K562 (cell line): ENCODE results near the gene ALDH16A1. TPM values are rescaled to one million over a fixed set of nuclear protein-coding genes. Genes with fewer than 3 reads are reported as not detected.

Source experiments
- BCL6 ChIP-seq: fragments of 250-450 bp; sonication (Bioruptor Pico); IDR thresholded peaks from 2 replicates; pipeline ENCODE4 v1.4.0; 2020
- CLOCK ChIP-seq: fragments of 250-450 bp; sonication (Bioruptor Pico); IDR thresholded peaks from 2 replicates; pipeline ENCODE4 v1.4.0; 2020; ENCODE audit warnings: mild to moderate bottlenecking, moderate library complexity, borderline replicate concordance
- EP300 ChIP-seq: IDR thresholded peaks from 2 replicates; pipeline ENCODE4 v1.6.1; 2012; ENCODE audit warnings: low read length, improper control_type of control experiment
- FOXA1 ChIP-seq: fragments of 450-650 bp; IDR thresholded peaks from 2 replicates; pipeline ENCODE4 v1.6.1; 2016; ENCODE audit warnings: mild to moderate bottlenecking, borderline replicate concordance
- FOXJ2 ChIP-seq: fragments of 200-800 bp; sonication (Bioruptor generic); IDR thresholded peaks from 2 replicates; pipeline ENCODE4 v1.6.1; 2016; ENCODE audit warnings: missing genetic modification characterization, missing compliant biosample characterization
- GTF2A2 ChIP-seq: IDR thresholded peaks from 2 replicates; pipeline ENCODE4 v1.6.1; 2016; ENCODE audit warnings: mild to moderate bottlenecking, missing genetic modification characterization, missing compliant biosample characterization
- IFI16 ChIP-seq: fragments of 250-450 bp; sonication (Bioruptor Pico); IDR thresholded peaks from 2 replicates; pipeline ENCODE4 v2.1.2; 2022; ENCODE audit warnings: mild to moderate bottlenecking, inconsistent platforms
- MEF2A ChIP-seq: IDR thresholded peaks from 2 replicates; pipeline ENCODE4 v1.6.1; 2011; ENCODE audit warnings: low read depth, mild to moderate bottlenecking, low read length, moderate library complexity; ENCODE audit not compliant: control insufficient read depth
- RBM22 ChIP-seq: fragments of 200-400 bp; formaldehyde crosslinking; IDR thresholded peaks from 2 replicates; pipeline ENCODE4 v1.6.1; 2018; ENCODE audit warnings: low read length, low read depth; ENCODE audit not compliant: poor library complexity, severe bottlenecking
- SMARCB1 ChIP-seq: IDR thresholded peaks from 2 replicates; pipeline ENCODE4 v1.6.1; 2011; ENCODE audit warnings: improper control_type of control experiment, low read depth; ENCODE audit not compliant: insufficient read length
- SREBF1 ChIP-seq: fragments of 150-350 bp; IDR thresholded peaks from 2 replicates; pipeline ENCODE4 v1.6.1; 2014; ENCODE audit warnings: antibody characterized with exemption, low read depth, low read length, borderline replicate concordance
- TRIM28 ChIP-seq: fragments of 450-650 bp; IDR thresholded peaks from 2 replicates; pipeline ENCODE4 v1.6.1; 2017
- ZEB2 ChIP-seq: fragments of 450-650 bp; IDR thresholded peaks from 2 replicates; pipeline ENCODE4 v1.6.1; 2016
- ZMIZ1 ChIP-seq, 2 experiments: fragments of 150-350 bp in 1 of 2; IDR thresholded peaks; 2 replicates each; pipeline ENCODE4 v1.6.1; 2012 to 2016; ENCODE audit warnings: low read depth in 2 of 2, low read length in 2 of 2, mild to moderate bottlenecking in 1 of 2, moderate library complexity in 1 of 2
- ZNF764 ChIP-seq: fragments of 250-450 bp; sonication (Bioruptor Pico); IDR thresholded peaks from 2 replicates; pipeline ENCODE4 v1.4.0; 2020; ENCODE audit warnings: low read depth, mild to moderate bottlenecking, moderate library complexity
- ZNF77 ChIP-seq: fragments of 250-450 bp; sonication (Bioruptor Pico); IDR thresholded peaks from 2 replicates; pipeline ENCODE4 v1.5.0; 2020
- polyA plus RNA-seq, 8 experiments: library from polyadenylated mRNA; depleted of rRNA in 4 of 8; stranded (reverse) in 5 of 8; unstranded in 3 of 8; fragments of >200 nt; fragmentation: Nextera tagmentation in 2 of 8; fragmentation: Illumina TruSeq in 1 of 8; extraction: Ambion mirVana in 2 of 8; extraction: Trizol in 1 of 8; gene quantifications; 2 replicates each; pipeline versions ENCODE4 v1.2.1 to v1.2.3, GENCODE V29; 2011 to 2014; ENCODE audit warnings: inconsistent platforms in 1 of 8, missing spikeins in 1 of 8
- total RNA-seq, 7 experiments: library from RNA; depleted of rRNA in 6 of 7; stranded (reverse); fragments of >200 nt in 6 of 7; fragmentation: Illumina TruSeq in 2 of 7; extraction: Trizol in 2 of 7; gene quantifications; 2 replicates each; pipeline versions ENCODE4 v1.2.1 to v1.2.3, GENCODE V29; 2011 to 2021; ENCODE audit warnings: low replicate concordance in 1 of 7
- TF ChIP-seq, protein P1 (sequence below): sonication (generic); formaldehyde crosslinking; IDR thresholded peaks from 2 replicates; pipeline ENCODE4 v1.8.1; 2023; ENCODE audit warnings: mild to moderate bottlenecking, missing genetic modification reagents, moderate library complexity
- TF ChIP-seq, protein P2 (sequence below): fragments of 250-450 bp; sonication (Bioruptor Pico); IDR thresholded peaks from 2 replicates; pipeline ENCODE4 v1.9.0; 2021; ENCODE audit warnings: mild to moderate bottlenecking

The ALDH16A1 gene
- total and polyA plus RNA-seq, 9 of the 15 experiments (the other 6 are each of a cell fraction or from before 2014, with no cell fraction given): 2.2 to 52.2 (median 7.6) TPM

DNA sequence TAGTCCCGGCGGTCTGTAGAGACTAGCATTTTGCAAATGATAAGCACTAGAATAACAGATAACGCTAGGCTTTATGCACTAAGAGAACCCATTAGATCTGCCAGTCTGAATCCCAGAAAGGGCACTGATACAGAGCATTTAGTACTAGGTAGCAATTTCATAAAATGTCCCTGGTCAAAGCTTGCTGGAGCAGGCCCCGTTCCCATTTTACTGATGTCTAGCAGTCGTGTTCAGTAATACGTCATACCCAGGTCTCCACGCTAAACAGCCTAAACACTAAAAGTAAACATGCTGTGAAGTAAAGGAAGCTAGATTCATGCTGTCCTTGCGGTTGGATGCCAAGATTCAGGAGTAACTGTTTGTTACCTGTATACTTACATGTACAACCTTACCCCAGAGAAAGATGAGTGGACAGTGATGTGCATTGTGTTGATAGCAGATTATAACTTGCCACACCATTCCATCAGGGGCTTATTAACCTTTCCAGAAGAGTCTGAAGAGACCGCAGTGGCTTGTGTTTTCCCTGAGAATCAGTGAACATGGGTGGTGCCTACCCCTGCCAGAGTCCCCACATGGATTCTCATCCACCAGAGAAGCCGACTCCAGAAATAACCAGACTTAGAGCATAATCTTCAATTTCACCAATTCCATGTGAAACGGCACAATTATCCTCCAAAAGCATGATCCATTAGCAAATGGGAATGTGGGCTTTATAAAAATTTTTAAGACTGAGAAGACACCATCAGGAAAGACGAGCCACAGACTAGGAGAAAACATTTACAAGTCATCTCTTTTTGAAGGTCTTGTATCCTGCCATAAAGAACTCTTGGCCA is 39.8 kb downstream of the ALDH16A1 start (continued):
- TF ChIP-seq GTF2A2 (tag): no peak
- no peak for TF ChIP-seq SMARCB1
- no peak for TF ChIP-seq BCL6
- no peak for TF ChIP-seq RBM22
- TF ChIP-seq ZEB2: no peak
- TF ChIP-seq MEF2A: no peak
- TF ChIP-seq IFI16: no peak
- TF ChIP-seq, protein P1, sequence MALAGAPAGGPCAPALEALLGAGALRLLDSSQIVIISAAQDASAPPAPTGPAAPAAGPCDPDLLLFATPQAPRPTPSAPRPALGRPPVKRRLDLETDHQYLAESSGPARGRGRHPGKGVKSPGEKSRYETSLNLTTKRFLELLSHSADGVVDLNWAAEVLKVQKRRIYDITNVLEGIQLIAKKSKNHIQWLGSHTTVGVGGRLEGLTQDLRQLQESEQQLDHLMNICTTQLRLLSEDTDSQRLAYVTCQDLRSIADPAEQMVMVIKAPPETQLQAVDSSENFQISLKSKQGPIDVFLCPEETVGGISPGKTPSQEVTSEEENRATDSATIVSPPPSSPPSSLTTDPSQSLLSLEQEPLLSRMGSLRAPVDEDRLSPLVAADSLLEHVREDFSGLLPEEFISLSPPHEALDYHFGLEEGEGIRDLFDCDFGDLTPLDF (CRISPR knock-in tag): peak; percentile 14; the same call in 1 of the 2 replicates
- no peak for TF ChIP-seq ZNF764 (CRISPR knock-in tag)
- TF ChIP-seq ZNF77 (CRISPR knock-in tag): peak; percentile 93
- no peak for TF ChIP-seq FOXA1
- TF ChIP-seq, protein P2, sequence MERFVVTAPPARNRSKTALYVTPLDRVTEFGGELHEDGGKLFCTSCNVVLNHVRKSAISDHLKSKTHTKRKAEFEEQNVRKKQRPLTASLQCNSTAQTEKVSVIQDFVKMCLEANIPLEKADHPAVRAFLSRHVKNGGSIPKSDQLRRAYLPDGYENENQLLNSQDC: no peak
- no peak for TF ChIP-seq FOXJ2 (tag)
- no peak for TF ChIP-seq ZMIZ1 (IDR thresholded peaks at IDR 0.05; ENCODE audit: low read depth in 2 of 2, low read length in 2 of 2)
- TF ChIP-seq CLOCK (CRISPR knock-in tag): no peak
- no peak for TF ChIP-seq TRIM28
- no peak for TF ChIP-seq EP300
- TF ChIP-seq SREBF1: no peak
